H1 (cell line): ENCODE data around the gene MEA1. TPM values are rescaled to one million over a fixed set of nuclear protein-coding genes. Genes with fewer than 3 reads are reported as not detected.

ENCODE experiments used
- CTCF ChIA-PET: fragments of 300-600 bp; sonication (Branson Sonifier 250); formaldehyde crosslinking; loops from one replicate; lab custom pipeline; 2021; ENCODE audit not compliant: partially characterized antibody; lab: Charles Lee
- POLR2A ChIA-PET: fragments of 300-600 bp; sonication (Branson Sonifier 250); formaldehyde crosslinking; loops from one replicate; lab custom pipeline; 2021; ENCODE audit warnings: inconsistent platforms; ENCODE audit not compliant: partially characterized antibody; lab: Charles Lee
- DNase-seq, 2 experiments: peaks; one replicate each; pipeline versions ENCODE4 v3.0.0 to v3.0.0-alpha.2; 2010 to 2022; ENCODE audit warnings: low spot score in 2 of 2, low read depth in 1 of 2, mixed read lengths in 1 of 2
- FAIRE-seq: peaks from 2 replicates; lab custom pipeline; 2011; peaks lifted over from hg19 to GRCh38; lab: Jason Lieb, UNC
- H2AFZ ChIP-seq: 2 replicates; pipeline ENCODE4 v1.8.1; 2012; ENCODE audit warnings: low read length, inconsistent platforms
- H2AK5ac ChIP-seq: 2 replicates; pipeline ENCODE4 v1.6.1; 2013; ENCODE audit warnings: low read depth, low read length
- H2BK120ac ChIP-seq: replicated peaks from 2 replicates; pipeline ENCODE3; 2013; ENCODE audit warnings: low read depth, low read length, inconsistent platforms
- H2BK12ac ChIP-seq: 2 replicates; pipeline ENCODE4 v1.6.1; 2013; ENCODE audit warnings: low read depth, low read length
- H2BK15ac ChIP-seq: 2 replicates; pipeline ENCODE4 v1.6.1; 2013; ENCODE audit warnings: low read length
- H2BK20ac ChIP-seq: 2 replicates; pipeline ENCODE4 v1.6.1; 2013; ENCODE audit warnings: low read length
- H2BK5ac ChIP-seq: 2 replicates; pipeline ENCODE4 v1.6.1; 2013; ENCODE audit warnings: low read depth, low read length
- H3K14ac ChIP-seq: 2 replicates; pipeline ENCODE4 v1.6.1; 2013; ENCODE audit warnings: inconsistent platforms; ENCODE audit not compliant: insufficient read length
- H3K18ac ChIP-seq: 2 replicates; pipeline ENCODE4 v1.6.1; 2013; ENCODE audit warnings: low read length; ENCODE audit errors: extremely low read depth
- H3K23ac ChIP-seq: 2 replicates; pipeline ENCODE4 v1.6.1; 2013; ENCODE audit warnings: inconsistent platforms; ENCODE audit not compliant: insufficient read length
- H3K23me2 ChIP-seq: 2 replicates; pipeline ENCODE4 v1.6.1; 2013; ENCODE audit warnings: low read depth, low read length
- H3K27ac ChIP-seq: 2 replicates; pipeline ENCODE4 v1.6.1; 2011; ENCODE audit warnings: low read depth, low read length, inconsistent platforms
- H3K27me3 ChIP-seq, 4 experiments: replicated peaks in 1 of 4; 1 replicate in 1 of 4; 2 replicates in 3 of 4; pipeline versions ENCODE4 v1.6.1 to v1.8.1; 2011 to 2013; ENCODE audit warnings: low read length in 3 of 4, mild to moderate bottlenecking in 3 of 4, inconsistent platforms in 2 of 4, mixed read lengths in 2 of 4, moderate library complexity in 1 of 4; ENCODE audit not compliant: control insufficient read depth in 3 of 4, insufficient read depth in 3 of 4; ENCODE audit errors: extremely low read depth in 1 of 4
- H3K36me3 ChIP-seq, 4 experiments: 2 replicates each; pipeline versions ENCODE4 v1.6.1 to v1.8.1; 2011 to 2013; ENCODE audit warnings: mild to moderate bottlenecking in 4 of 4, low read length in 3 of 4, moderate library complexity in 2 of 4, control low read depth in 1 of 4, inconsistent platforms in 1 of 4; ENCODE audit not compliant: insufficient read depth in 4 of 4, control insufficient read depth in 2 of 4
- H3K4ac ChIP-seq: replicated peaks from 2 replicates; pipeline ENCODE3; 2013; ENCODE audit warnings: low read length, low read depth, mixed read lengths, inconsistent platforms; ENCODE audit not compliant: insufficient read length
- H3K4me1 ChIP-seq, 4 experiments: replicated peaks in 1 of 4; 1 replicate in 1 of 4; 2 replicates in 3 of 4; pipeline versions ENCODE4 v1.6.1 to v1.8.1; 2011 to 2013; ENCODE audit warnings: low read length in 3 of 4, inconsistent platforms in 2 of 4, mixed read lengths in 1 of 4; ENCODE audit not compliant: insufficient read depth in 4 of 4, control insufficient read depth in 3 of 4
- H3K4me2 ChIP-seq, 2 experiments: 2 replicates each; pipeline versions ENCODE4 v1.6.1 to v1.8.1; 2011 to 2013; ENCODE audit warnings: low read depth in 2 of 2, low read length in 2 of 2, control low read depth in 1 of 2, inconsistent platforms in 1 of 2, mild to moderate bottlenecking in 1 of 2; ENCODE audit not compliant: insufficient read depth in 1 of 2
- H3K4me3 ChIP-seq, 4 experiments: fragments of 200-600, 300-600 bp in 1 of 4; sonication (generic), shearing (Covaris generic), sonication (Bioruptor Twin) in 1 of 4; 2 replicates each; pipeline versions ENCODE4 v1.5.1 to v1.8.1; 2011 to 2016; ENCODE audit warnings: low read length in 4 of 4, low read depth in 3 of 4, control low read depth in 2 of 4, inconsistent platforms in 2 of 4, mild to moderate bottlenecking in 2 of 4, mixed read lengths in 1 of 4, moderate library complexity in 1 of 4; ENCODE audit not compliant: insufficient read depth in 2 of 4; ENCODE audit errors: extremely low read depth in 1 of 4
- H3K56ac ChIP-seq: replicated peaks from 2 replicates; pipeline ENCODE3; 2013; ENCODE audit warnings: low read depth, mild to moderate bottlenecking, mixed read lengths, low read length, inconsistent platforms; ENCODE audit not compliant: insufficient read length
- H3K79me1 ChIP-seq: 2 replicates; pipeline ENCODE4 v1.6.1; 2013; ENCODE audit warnings: low read depth, low read length, control low read depth
- H3K79me2 ChIP-seq, 2 experiments: 2 replicates each; pipeline versions ENCODE4 v1.6.1 to v1.8.1; 2012 to 2013; ENCODE audit warnings: low read length in 2 of 2, mild to moderate bottlenecking in 2 of 2, inconsistent platforms in 1 of 2; ENCODE audit not compliant: insufficient read depth in 2 of 2, control insufficient read depth in 1 of 2
- H3K9ac ChIP-seq, 4 experiments: replicated peaks in 1 of 4; 1 replicate in 1 of 4; 2 replicates in 3 of 4; pipeline versions ENCODE4 v1.6.1 to v1.8.1; 2011 to 2013; ENCODE audit warnings: low read depth in 3 of 4, low read length in 3 of 4, control low read depth in 2 of 4, mild to moderate bottlenecking in 2 of 4, moderate library complexity in 2 of 4, inconsistent platforms in 1 of 4; ENCODE audit errors: extremely low read depth in 1 of 4
- H3K9me3 ChIP-seq, 2 experiments: 2 replicates each; pipeline versions ENCODE4 v1.6.1 to v1.8.1; 2012 to 2013; ENCODE audit warnings: mild to moderate bottlenecking in 2 of 2, moderate library complexity in 2 of 2, control low read depth in 1 of 2, inconsistent platforms in 1 of 2, low read depth in 1 of 2, low read length in 1 of 2, mixed read lengths in 1 of 2; ENCODE audit not compliant: insufficient read depth in 2 of 2
- H4K20me1 ChIP-seq, 2 experiments: replicated peaks in 1 of 2; 2 replicates each; pipeline versions ENCODE3 to v1.8.1; 2011 to 2013; ENCODE audit warnings: inconsistent platforms in 2 of 2, low read length in 2 of 2, mild to moderate bottlenecking in 1 of 2; ENCODE audit not compliant: insufficient read depth in 2 of 2, control insufficient read depth in 1 of 2
- H4K5ac ChIP-seq: 2 replicates; pipeline ENCODE4 v1.6.1; 2013; ENCODE audit warnings: low read length, low read depth, mixed read lengths, inconsistent platforms; ENCODE audit not compliant: insufficient read length
- H4K8ac ChIP-seq: 2 replicates; pipeline ENCODE4 v1.8.0; 2013; ENCODE audit warnings: mild to moderate bottlenecking, moderate library complexity, low read length, inconsistent platforms; ENCODE audit not compliant: insufficient read depth; ENCODE audit errors: extremely low read depth
- H4K91ac ChIP-seq: replicated peaks from 2 replicates; pipeline ENCODE3; 2013; ENCODE audit warnings: low read length, mixed read lengths, inconsistent platforms; ENCODE audit not compliant: insufficient read length
- BCL11A ChIP-seq, 2 experiments: IDR thresholded peaks; one replicate each; pipeline ENCODE4 v1.6.1; 2011; ENCODE audit warnings: low read depth in 2 of 2, low read length in 2 of 2, mild to moderate bottlenecking in 2 of 2
- CBX5 ChIP-seq: fragments of 300-800, 300-1000 bp; sonication (generic); IDR thresholded peaks from 2 replicates; pipeline ENCODE4 v1.7.1; 2016; ENCODE audit warnings: antibody characterized with exemption, low read length, low read depth
- CHD2 ChIP-seq: IDR thresholded peaks from 2 replicates; pipeline ENCODE4 v1.6.1; 2012; ENCODE audit warnings: low read length, improper control_type of control experiment
- CREB1 ChIP-seq: IDR thresholded peaks from 2 replicates; pipeline ENCODE4 v1.6.1; 2012; ENCODE audit warnings: inconsistent platforms
- CTBP2 ChIP-seq: IDR thresholded peaks from 2 replicates; pipeline ENCODE4 v1.7.0; 2011; ENCODE audit warnings: borderline replicate concordance, mild to moderate bottlenecking, moderate library complexity, mixed read lengths, low read length; ENCODE audit not compliant: insufficient read depth, insufficient read length
- JUN ChIP-seq: IDR thresholded peaks from 2 replicates; pipeline ENCODE4 v1.6.1; 2011; ENCODE audit warnings: low read depth, mild to moderate bottlenecking, improper control_type of control experiment, low read length
- KDM5A ChIP-seq: fragments of 200-600 bp; IDR thresholded peaks from 2 replicates; pipeline ENCODE4 v1.7.1; 2012; ENCODE audit warnings: mild to moderate bottlenecking, low read length, inconsistent platforms, mixed read lengths
- NRF1 ChIP-seq: IDR thresholded peaks from 2 replicates; pipeline ENCODE4 v1.6.1; 2011; ENCODE audit warnings: mild to moderate bottlenecking, low read depth, low read length, improper control_type of control experiment
- POU5F1 ChIP-seq: IDR thresholded peaks from 2 replicates; pipeline ENCODE4 v1.6.1; 2011; ENCODE audit warnings: low read depth, mild to moderate bottlenecking, low read length, moderate library complexity
- RAD21 ChIP-seq, 2 experiments: IDR thresholded peaks in 1 of 2; conservative IDR thresholded peaks in 1 of 2; 2 replicates each; pipeline ENCODE4 v1.6.1; 2011; ENCODE audit warnings: low read depth in 2 of 2, low read length in 2 of 2, improper control_type of control experiment in 1 of 2, inconsistent platforms in 1 of 2, mild to moderate bottlenecking in 1 of 2, moderate library complexity in 1 of 2
- RBBP5 ChIP-seq: IDR thresholded peaks from 2 replicates; pipeline ENCODE4 v1.7.1; 2012; ENCODE audit warnings: low read depth, mild to moderate bottlenecking, inconsistent platforms, low read length, moderate library complexity, borderline replicate concordance
- SIRT6 ChIP-seq: IDR thresholded peaks from one replicate; pipeline ENCODE4 v1.7.1; 2012; ENCODE audit warnings: low read length, inconsistent platforms
- YY1 ChIP-seq: IDR thresholded peaks from 2 replicates; pipeline ENCODE4 v1.6.1; 2011; ENCODE audit warnings: low read depth, mild to moderate bottlenecking, low read length
- WGBS, 2 experiments: shearing (Covaris generic) in 1 of 2; methylation state at CpG; one replicate each; pipeline versions ENCODE4 v1.1.6 to v1.1.7; 2013 to 2015; ENCODE audit warnings: low lambda C conversion rate in 2 of 2, mixed read lengths in 2 of 2, inconsistent platforms in 1 of 2, low coverage in 1 of 2, missing lambda C conversion rate in 1 of 2; ENCODE audit not compliant: insufficient replicate concordance in 2 of 2, insufficient coverage in 1 of 2, insufficient read length in 1 of 2; ENCODE audit errors: extremely low coverage in 1 of 2, missing lambda C conversion rate in 1 of 2; 5-methylcytosine and 5-hydroxymethylcytosine counted together
- polyA plus RNA-seq, 7 experiments: library from polyadenylated mRNA; depleted of rRNA in 3 of 7; stranded (reverse) in 5 of 7; unstranded in 2 of 7; fragments of >200 nt in 5 of 7; fragments of 200-250 nt in 2 of 7; gene quantifications; 1 replicate in 5 of 7; 2 replicates in 1 of 7; 4 replicates in 1 of 7; pipeline versions ENCODE4 v1.2.1 to v1.2.3, GENCODE V29; 2011 to 2013; ENCODE audit warnings: missing spikeins in 2 of 7, mixed read lengths in 2 of 7
- total RNA-seq: library from RNA; stranded (reverse); fragmentation: NEBNext Ultra II Directional; extraction: Animal tissue kit (Norgen Biotek cat#: 25700); gene quantifications from 2 replicates; pipeline ENCODE4 v1.2.1, GENCODE V29; 2021

Gene MEA1
- total and polyA plus RNA-seq, 2 of the 8 experiments (the other 6 are each of a cell fraction or from before 2014, with no cell fraction given): 94.2 to 96.4 TPM

GRCh38 chr6:42979523-42980177, 34.1 kb downstream of the MEA1 start:
- FAIRE-seq (no peak), DNase-seq (no peak)
- no peaks in the 10 kb centered on the region; the same call in 1 of the 2 replicates for H3K79me1 ChIP-seq
- no peaks in the 10 kb centered on the region for H3K36me3 ChIP-seq
- peaks cover 4 to 10% (median 6%) of the 10 kb centered on the region in 4 experiments; a peak in 3 of 7 replicates for H3K4me1 ChIP-seq
- peak overlapping the region; percentile 67 to 92 (median 70); a peak in 7 of 8 replicates for H3K4me3 ChIP-seq
- peaks cover 0 to 3% of the 10 kb centered on the region in 2 experiments; a peak in 1 of 4 replicates for H3K79me2 ChIP-seq
- no peak overlapping the region for H4K8ac ChIP-seq
- peaks cover 12% of the 10 kb centered on the region for H3K23me2 ChIP-seq
- no peak overlapping the region for H2BK12ac ChIP-seq
- no peak overlapping the region for H3K14ac ChIP-seq
- peaks cover 0 to 1% of the 10 kb centered on the region in 2 experiments for H4K20me1 ChIP-seq
- 68% methylated on average over 9 of the region's 9 CpGs; no CpG with 5 or more reads in 1 of the 2 experiments for WGBS, 2 experiments
- H2BK5ac ChIP-seq: peak overlapping the region; percentile 18; the same call in 1 of the 2 replicates
- no peak overlapping the region for H2BK120ac ChIP-seq
- peak overlapping the region; percentile 91 to 97 for H3K4me2 ChIP-seq
- no peak overlapping the region for H3K27ac ChIP-seq
- POLR2A ChIA-PET: interaction anchor here (0.6 to 3.8 kb wide), 22 partner anchors 8 to 495 kb away, joined by 3 to 27 read pairs (median 4); partner anchors contain the start of genes CNPY3, CUL7, GNMT and KLC4
- peak overlapping the region; percentile 22 for H3K4ac ChIP-seq
- no peak overlapping the region for H3K23ac ChIP-seq
- H2BK15ac ChIP-seq: peak overlapping the region; percentile 66
- H2AK5ac ChIP-seq: no peak overlapping the region
- H3K27me3 ChIP-seq: no peaks in the 10 kb centered on the region
- H2BK20ac ChIP-seq: no peak overlapping the region
- no peaks in the 10 kb centered on the region for H3K9me3 ChIP-seq
- H3K56ac ChIP-seq: no peak overlapping the region
- H4K91ac ChIP-seq: no peak overlapping the region
- peak overlapping the region; percentile 20 for H4K5ac ChIP-seq
- H2AFZ ChIP-seq: peak overlapping the region; percentile 90
- H3K18ac ChIP-seq: peak overlapping the region; percentile 44; the same call in 1 of the 2 replicates
- peak overlapping the region in 2 of 4 experiments; percentile 40 to 83; a peak in 5 of 7 replicates for H3K9ac ChIP-seq
- CTCF ChIA-PET: interaction anchor here (0.8 to 4.4 kb wide), 10 partner anchors 9 to 288 kb away, joined by 3 to 33 read pairs (median 4); no protein-coding TSS in a partner anchor
- TF ChIP-seq YY1 (no peak), JUN (no peak), SIRT6 (no peak), CBX5 (no peak), CREB1 (no peak), CHD2 (no peak), BCL11A (IDR thresholded peaks at IDR 0.05; ENCODE audit: low read depth in 2 of 2, low read length in 2 of 2) (no peak), RAD21 (IDR thresholded peaks at IDR 0.05 in 1 of 2, conservative IDR thresholded peaks at IDR 0.05 in 1 of 2; ENCODE audit: low read depth in 2 of 2, low read length in 2 of 2) (no peak), NRF1 (no peak), POU5F1 (no peak), CTBP2 (no peak), KDM5A (no peak), RBBP5 (no peak)
